Right atrium auricular region (tissue), 2 donors: ENCODE results near the gene MCF2L. TPM values are rescaled to one million over a fixed set of nuclear protein-coding genes. Genes with fewer than 3 reads are reported as not detected.

Source experiments
- DNase-seq: peaks from one replicate; pipeline ENCODE4 v3.0.0-alpha.2; 2019; ENCODE audit warnings: low spot score
- H3K27ac ChIP-seq, 2 donors: fragments of 200-600 bp; sonication (generic); 1 replicate in 1 of 2; 2 replicates in 1 of 2; pipeline ENCODE4 v1.5.1; 2016 to 2019
- H3K27me3 ChIP-seq, 2 donors: fragments of 200-600 bp; sonication (generic); one replicate each; pipeline versions ENCODE4 v1.5.1 to v1.6.0; 2017 to 2019
- H3K36me3 ChIP-seq: fragments of 200-600 bp; sonication (generic); one replicate; pipeline ENCODE4 v1.5.1; 2016
- H3K4me1 ChIP-seq, 2 donors: fragments of 200-600 bp; sonication (generic); one replicate each; pipeline versions ENCODE4 v1.5.1 to v1.6.0; 2017 to 2019
- H3K4me3 ChIP-seq, 2 donors: fragments of 200-600 bp; sonication (generic); 1 replicate in 1 of 2; 2 replicates in 1 of 2; pipeline ENCODE4 v1.5.1; 2017 to 2019; ENCODE audit warnings: mild to moderate bottlenecking in 1 of 2, moderate library complexity in 1 of 2
- H3K9me3 ChIP-seq, 2 donors: fragments of 200-600 bp; sonication (generic); one replicate each; pipeline ENCODE4 v1.5.1; 2019
- total RNA-seq, 2 donors: library from RNA; depleted of rRNA; stranded (reverse); fragments of >200 nt; gene quantifications; one replicate each; pipeline ENCODE4 v1.1.0, GENCODE V29; 2016
- TF ChIP-seq, protein P1 (sequence below), 2 donors: fragments of 200-600 bp; sonication (generic); IDR thresholded peaks; one replicate each; pipeline ENCODE4 v1.5.1; 2019; ENCODE audit warnings: antibody characterized with exemption in 2 of 2

MCF2L gene
- total RNA-seq, 2 donors from 2014 or later = 17.1 to 21.6 TPM

- Histone ChIP-seq H3K36me3 (peaks cover 22% of the 10 kb centered on the region), H3K27me3 (no peaks in the 10 kb centered on the region), H3K9me3 (no peaks in the 10 kb centered on the region), H3K4me1 (peaks cover 0 to 7% of the 10 kb centered on the region in 2 donors), H3K4me3 (no peak overlapping the region), H3K27ac (no peak overlapping the region)
- TF ChIP-seq, protein P1, sequence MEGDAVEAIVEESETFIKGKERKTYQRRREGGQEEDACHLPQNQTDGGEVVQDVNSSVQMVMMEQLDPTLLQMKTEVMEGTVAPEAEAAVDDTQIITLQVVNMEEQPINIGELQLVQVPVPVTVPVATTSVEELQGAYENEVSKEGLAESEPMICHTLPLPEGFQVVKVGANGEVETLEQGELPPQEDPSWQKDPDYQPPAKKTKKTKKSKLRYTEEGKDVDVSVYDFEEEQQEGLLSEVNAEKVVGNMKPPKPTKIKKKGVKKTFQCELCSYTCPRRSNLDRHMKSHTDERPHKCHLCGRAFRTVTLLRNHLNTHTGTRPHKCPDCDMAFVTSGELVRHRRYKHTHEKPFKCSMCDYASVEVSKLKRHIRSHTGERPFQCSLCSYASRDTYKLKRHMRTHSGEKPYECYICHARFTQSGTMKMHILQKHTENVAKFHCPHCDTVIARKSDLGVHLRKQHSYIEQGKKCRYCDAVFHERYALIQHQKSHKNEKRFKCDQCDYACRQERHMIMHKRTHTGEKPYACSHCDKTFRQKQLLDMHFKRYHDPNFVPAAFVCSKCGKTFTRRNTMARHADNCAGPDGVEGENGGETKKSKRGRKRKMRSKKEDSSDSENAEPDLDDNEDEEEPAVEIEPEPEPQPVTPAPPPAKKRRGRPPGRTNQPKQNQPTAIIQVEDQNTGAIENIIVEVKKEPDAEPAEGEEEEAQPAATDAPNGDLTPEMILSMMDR (IDR thresholded peaks at IDR 0.05) = no peak
- no peak for DNase-seq
Measured at GRCh38 chr13:113084943-113085540, 116.0 kb downstream of the MCF2L start.

- TF ChIP-seq, protein P1 (IDR thresholded peaks at IDR 0.05) = no peak
- H3K4me1 ChIP-seq = peaks cover 0 to 7% of the 10 kb centered on the region in 2 donors
- H3K9me3 ChIP-seq = no peaks in the 10 kb centered on the region
- no peak overlapping the region for H3K4me3 ChIP-seq
- H3K36me3 ChIP-seq = peaks cover 23% of the 10 kb centered on the region
- H3K27ac ChIP-seq = no peak overlapping the region
- no peaks in the 10 kb centered on the region for H3K27me3 ChIP-seq
- DNase-seq = no peak
Measured at GRCh38 chr13:113086031-113086750, 117.2 kb downstream of the MCF2L start.

- no peak overlapping the region for H3K27ac ChIP-seq
- peaks cover 0 to 7% of the 10 kb centered on the region in 2 donors for H3K4me1 ChIP-seq
- H3K9me3 ChIP-seq = no peaks in the 10 kb centered on the region
- H3K36me3 ChIP-seq = peaks cover 23% of the 10 kb centered on the region
- H3K4me3 ChIP-seq = no peak overlapping the region
- no peaks in the 10 kb centered on the region for H3K27me3 ChIP-seq
- DNase-seq = no peak
- TF ChIP-seq, protein P1 (IDR thresholded peaks at IDR 0.05) = no peak
Measured at GRCh38 chr13:113086991-113087922, 118.2 kb downstream of the MCF2L start.

- no peak overlapping the region for H3K4me3 ChIP-seq
- TF ChIP-seq, protein P1 (IDR thresholded peaks at IDR 0.05) = no peak
- no peaks in the 10 kb centered on the region for H3K9me3 ChIP-seq
- peaks cover 23% of the 10 kb centered on the region for H3K36me3 ChIP-seq
- H3K27ac ChIP-seq = no peak overlapping the region
- H3K27me3 ChIP-seq = no peaks in the 10 kb centered on the region
- H3K4me1 ChIP-seq = peaks cover 0 to 6% of the 10 kb centered on the region in 2 donors
- no peak for DNase-seq
Measured at GRCh38 chr13:113087923-113088690, 119.1 kb downstream of the MCF2L start.

GRCh38 chr13:113088691-113089020 lies 119.6 kb downstream of the MCF2L start:
- Histone ChIP-seq H3K4me3 (no peak overlapping the region), H3K36me3 (peaks cover 23% of the 10 kb centered on the region), H3K4me1 (peaks cover 0 to under 1% of the 10 kb centered on the region in 2 donors), H3K9me3 (no peaks in the 10 kb centered on the region), H3K27ac (no peak overlapping the region), H3K27me3 (no peaks in the 10 kb centered on the region)
- TF ChIP-seq, protein P1 (IDR thresholded peaks at IDR 0.05) = no peak
- DNase-seq = no peak
